GM18951 (cell line): ENCODE measurements around the gene ARL8A.
"Not testable (repeated sequence)": the region's sequence is repeated elsewhere in the genome, so short reads cannot be mapped to it uniquely, and the experiment has no call there.

Experiments
- POLR2A ChIP-seq: IDR thresholded peaks from 4 replicates; pipeline ENCODE4 v1.6.1; 2011; ENCODE audit warnings: mild to moderate bottlenecking; ENCODE audit not compliant: insufficient read length, insufficient read depth; ENCODE audit errors: extremely low read depth
- in situ Hi-C: fragments of 300-500 bp; cut with MboI; formaldehyde crosslinking; loops from one replicate; pipeline ENCODE4 v1.12.0; 2022; ENCODE audit warnings: low sequenced_read_pairs, mixed read lengths, inconsistent platforms; ENCODE audit not compliant: unreplicated experiment

Gene ARL8A

DNA sequence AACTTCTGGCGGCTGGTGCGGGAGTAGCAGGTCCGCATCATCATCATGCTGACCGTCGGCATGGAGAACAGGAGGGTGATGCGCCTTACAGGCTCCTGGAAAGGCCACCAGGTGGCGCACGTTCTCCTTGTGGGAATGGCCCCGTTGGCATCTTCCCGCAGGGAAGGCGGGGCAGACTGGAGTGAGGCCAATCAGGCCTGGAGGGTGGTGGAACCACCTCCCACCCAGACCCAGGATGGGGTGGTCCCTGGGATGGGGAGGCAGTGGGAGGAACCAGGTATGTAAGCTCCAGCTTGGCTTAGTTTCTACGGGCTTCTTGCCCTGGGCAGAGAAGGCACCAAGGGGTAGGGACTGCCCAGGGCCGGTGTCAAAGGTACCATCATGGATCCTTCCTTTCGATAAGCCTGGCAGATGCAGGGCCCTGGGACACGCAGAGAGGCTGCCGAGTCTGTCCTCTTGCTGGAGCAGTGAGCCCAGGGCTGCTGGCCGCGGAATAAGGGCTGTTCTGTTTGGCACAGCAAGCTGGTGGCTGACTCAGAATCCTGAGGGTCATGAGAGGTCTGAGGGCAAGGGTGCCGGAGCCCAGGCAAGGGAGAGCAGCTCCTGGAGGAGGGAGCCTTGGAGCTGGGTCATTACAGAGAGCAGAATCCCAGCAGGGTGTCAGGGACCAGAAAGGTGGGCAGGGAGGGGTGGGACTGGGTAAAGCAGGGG lies 40.4 kb upstream of the ARL8A start:
- TF ChIP-seq POLR2A, result no peak
- in situ Hi-C loops, result no loop called here

DNA sequence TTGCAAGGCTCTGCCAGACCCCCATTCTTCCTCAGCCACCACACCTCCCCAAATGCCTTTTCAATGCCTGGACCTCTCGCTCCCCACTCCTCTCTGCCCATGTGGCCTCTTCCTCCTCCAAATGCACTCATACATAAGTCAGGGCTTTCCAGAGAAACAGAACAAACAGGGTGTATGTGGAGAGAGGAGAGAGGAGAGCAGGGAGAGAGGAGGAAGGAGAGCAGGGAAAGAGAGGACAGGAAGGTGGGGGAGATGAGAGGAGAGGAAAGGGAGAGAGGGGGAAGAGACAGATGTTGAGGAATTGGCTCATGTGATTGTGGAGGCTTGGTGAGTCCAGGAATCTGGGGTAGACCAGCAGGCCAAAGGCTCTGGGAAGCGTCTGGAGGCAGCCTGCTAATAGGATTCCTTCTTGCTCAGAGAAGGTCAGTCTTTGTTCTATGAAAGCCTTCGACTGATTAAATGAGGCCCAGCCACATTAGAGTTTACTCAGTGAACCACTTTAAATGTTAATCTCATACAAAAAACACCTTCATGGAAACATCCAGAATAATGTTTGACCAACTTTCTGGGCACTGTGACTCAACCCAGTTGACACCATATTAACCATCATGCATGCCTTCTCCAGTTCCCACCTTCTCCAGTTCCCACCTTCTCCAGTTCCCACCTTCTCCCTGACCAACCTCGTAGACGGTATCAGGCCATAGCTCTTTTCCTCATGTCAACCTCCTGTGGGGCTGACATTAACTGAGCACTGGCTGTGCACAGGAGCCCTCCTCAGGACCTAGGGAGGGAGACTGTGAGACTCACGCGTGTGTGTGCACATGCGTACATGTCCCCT lies 37.7 kb upstream of the ARL8A start:
- in situ Hi-C loops, result no loop called here
- TF ChIP-seq POLR2A, result no peak

DNA sequence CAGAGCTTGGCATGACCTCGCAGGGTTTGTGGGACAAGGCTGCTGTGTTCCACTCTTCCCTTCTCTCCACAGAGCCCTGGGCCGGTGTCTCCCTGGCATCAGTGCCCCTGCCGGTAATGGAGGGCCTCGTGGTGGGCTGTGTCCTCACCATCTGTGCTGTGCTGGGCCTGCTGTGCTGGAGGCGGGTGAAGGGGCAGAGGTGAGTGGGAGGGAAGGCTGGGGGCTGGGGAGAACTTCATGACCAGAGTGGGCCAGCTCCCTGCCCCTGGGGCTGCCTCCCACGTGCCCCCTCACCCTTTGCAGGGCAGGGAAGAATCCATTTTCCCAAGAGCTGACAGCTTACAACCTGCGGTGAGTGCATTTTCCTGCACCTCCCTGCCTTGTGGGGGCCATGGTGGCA lies 37.0 kb upstream of the ARL8A start:
- in situ Hi-C loops, result no loop called here
- TF ChIP-seq POLR2A, result no peak

DNA sequence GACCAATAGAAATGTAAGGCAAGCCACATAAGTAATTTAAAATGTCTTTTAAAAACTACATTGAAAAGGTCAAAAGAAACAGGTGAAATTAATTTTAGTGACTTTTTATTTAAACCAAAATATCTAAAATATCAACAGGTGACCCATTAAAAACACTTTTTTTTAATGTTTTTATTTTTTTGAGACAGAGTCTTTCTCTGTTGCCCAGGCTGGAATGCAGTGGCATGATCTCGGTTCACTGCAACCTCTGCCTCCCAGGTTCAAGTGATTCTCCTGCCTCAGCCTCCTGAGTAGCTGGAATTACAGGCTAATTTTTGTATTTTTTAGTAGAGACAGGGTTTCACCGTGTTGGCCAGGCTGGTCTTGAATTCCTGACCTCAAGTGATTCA lies 36.2 kb upstream of the ARL8A start:
- in situ Hi-C loops, result not testable (repeated sequence)

DNA sequence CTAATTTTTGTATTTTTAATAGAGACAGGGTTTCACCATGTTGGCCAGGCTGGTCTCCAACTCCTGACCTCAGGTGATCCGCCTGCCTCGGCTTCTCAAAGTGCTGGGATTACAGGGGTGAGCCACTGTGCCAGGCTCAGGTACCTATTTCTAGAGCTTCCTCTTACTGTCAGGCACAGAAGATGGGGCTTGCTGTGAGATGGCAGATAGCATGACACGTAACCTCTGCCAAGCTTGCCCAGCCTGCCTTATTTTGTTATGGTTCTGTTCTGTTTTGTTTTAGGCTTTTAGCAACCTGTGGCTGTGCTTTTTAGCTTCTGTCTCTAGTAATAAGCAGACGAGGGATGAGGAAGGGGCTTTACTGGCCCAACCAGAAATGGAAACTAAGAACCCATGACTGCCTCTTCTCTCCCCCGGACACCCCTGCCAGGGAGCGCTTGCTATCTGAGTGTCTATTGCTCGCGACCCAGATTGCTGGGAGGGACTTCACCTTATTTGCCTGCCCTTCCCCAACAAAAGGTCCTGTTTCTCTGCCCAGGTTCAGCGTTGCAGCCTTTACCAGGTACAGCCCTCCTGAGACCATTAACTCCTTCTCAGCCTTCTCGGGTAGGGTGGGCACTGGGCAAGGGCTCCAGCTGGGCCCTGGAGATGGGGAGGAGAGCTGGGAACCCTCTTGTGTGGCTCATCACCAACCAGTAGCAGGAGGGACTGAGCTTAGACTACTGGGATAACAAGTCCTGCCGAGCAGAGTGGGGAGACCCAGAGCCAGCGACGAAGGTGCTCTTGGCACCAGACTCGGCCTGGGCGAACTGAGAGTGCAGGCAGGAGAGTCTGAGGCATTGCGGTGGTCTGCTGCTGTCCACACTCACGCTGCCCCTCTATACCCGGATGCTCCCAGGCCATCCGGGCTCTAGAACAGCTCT lies 35.6 kb upstream of the ARL8A start:
- no peak for TF ChIP-seq POLR2A

DNA sequence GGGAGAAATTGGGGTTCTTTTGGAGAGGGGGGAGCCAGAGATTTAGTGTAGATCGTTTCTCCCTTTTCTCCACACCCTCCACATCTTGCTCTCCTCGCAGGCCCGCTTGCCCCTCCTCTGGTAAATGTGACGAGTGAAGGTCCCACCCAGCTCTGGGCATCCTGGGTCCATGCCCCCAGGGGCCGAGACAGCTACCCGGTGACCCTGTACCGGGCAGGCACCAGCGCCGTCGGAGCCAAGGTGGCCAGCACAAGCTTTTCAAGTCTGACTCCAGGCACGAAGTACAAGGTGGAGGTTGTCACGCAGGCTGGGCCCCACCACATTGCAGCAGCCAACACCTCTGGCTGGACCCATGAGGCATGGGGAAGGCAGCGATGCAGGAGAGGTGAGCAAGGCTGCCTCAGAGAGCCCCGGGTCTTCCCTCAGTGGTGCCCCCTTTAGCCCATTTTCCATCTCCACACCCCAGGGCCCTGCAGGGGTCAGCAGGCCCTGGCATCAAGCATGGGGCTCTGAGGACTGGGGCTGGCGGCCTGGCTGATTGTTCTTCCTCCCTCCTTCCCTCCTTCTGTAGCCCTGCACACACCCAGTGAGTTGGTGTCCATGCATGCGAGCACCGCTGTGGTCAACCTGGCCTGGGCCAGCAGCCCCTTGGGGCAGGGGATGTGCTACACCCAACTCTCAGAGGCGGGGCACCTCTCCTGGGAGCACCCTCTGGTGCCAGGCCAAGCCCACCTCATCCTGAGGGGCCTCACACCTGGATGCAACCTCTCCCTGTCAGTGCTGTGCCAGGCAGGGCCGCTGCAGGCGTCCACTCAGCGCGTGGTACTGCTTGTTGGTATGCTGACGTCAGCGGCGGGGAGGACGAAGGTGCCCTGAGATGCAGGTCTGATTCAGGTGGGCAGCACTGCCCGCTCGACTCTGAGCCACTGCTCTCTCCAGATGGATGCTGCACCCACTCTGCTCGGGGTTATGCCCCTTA lies 32.7 kb upstream of the ARL8A start:
- in situ Hi-C loops, result no loop called here
- no peak for TF ChIP-seq POLR2A

More for the DNA sequence above, 35.6 kb upstream of the ARL8A start:
- in situ Hi-C loops, result no loop called here

DNA sequence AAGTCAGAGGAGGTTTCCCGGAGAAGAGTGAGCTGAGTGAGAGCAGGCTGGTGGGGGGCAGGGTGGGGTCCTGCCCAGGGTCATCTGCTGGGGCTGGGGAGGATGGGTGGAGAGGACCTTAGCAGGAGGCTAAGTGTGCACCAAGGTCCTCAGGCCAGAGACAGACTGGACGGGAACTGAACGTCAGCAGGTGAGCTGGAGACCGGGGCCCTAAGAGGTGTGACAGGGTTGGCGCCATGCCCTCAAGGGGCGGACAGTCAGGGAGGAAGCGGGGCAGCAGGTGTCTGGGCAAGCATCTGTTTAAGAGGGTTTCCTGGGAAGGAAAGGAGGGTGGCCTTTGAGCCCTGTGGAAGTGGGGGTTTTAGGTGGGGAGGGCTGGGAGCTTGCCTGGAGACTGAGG lies 29.5 kb upstream of the ARL8A start:
- no peak for TF ChIP-seq POLR2A
- in situ Hi-C loops, result no loop called here

DNA sequence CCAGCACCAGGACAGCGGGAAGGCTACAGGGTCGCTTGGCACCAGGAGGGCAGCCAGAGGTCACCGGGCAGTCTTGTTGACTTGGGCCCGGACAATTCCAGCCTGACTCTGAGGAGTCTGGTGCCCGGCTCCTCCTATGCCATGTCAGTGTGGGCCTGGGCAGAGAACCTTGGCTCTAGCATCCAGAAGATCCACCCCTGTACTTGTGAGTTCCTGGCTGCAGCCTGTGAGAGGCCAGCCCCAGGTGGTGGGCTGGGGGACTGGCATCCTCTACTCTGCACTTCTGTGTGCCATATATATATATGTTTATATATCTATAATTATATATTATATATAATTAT lies 27.4 kb upstream of the ARL8A start:
- TF ChIP-seq POLR2A, result no peak
- in situ Hi-C loops, result no loop called here

DNA sequence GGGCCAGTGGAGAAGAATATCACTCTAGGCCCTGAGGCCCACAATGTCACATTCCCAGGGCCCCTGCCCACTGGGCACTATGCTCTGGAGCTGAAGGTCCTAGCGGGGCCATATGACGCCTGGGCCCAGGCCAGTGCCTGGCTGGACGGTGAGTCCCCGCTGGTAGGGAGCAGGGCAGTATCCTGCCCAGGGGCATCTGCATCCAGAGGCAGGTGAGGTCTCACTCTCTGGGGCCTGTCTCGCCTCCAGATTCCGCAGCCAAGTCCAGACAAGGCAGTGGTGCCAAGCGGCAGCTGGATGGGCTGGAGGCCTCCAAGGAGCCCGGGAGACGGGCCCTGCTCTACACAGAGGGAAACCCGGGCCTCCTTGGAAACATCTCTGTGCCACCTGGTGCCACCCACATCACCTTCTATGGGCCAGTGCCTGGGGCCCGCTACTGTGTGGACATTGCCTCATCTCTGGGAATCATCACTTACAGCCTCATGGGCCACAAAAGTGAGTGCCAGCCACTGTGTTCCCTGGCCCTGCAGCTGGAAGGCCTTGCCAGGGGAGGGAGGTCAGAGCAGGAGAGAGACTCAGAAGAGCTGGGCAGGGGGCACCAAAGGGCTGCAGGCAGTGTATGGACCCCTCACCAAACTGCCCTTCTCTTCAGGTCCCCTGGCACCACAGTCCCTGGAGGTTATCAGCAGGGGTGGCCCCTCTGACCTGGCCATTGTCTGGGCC lies 26.9 kb upstream of the ARL8A start:
- in situ Hi-C loops, result no loop called here
- TF ChIP-seq POLR2A, result no peak

DNA sequence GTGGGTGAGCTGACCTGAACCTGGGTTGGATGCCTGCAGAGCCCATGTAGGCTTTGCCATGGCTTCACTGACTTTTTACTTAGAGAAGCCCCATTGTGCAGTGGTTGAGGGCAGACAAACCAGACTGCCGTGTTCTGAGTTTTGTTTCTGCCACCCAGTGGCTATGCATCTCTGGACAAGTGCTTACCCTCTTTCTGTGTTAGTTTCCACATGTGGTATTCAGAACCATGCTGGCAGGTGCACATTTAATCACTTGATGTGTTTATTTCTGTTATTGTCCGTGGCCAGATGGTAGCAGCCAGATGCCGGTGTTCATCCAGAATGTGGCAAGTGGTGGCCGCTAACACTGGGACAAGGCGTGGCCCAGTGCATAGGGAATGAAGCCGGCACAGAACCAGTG lies 26.2 kb upstream of the ARL8A start:
- in situ Hi-C loops, result no loop called here
- TF ChIP-seq POLR2A, result no peak

DNA sequence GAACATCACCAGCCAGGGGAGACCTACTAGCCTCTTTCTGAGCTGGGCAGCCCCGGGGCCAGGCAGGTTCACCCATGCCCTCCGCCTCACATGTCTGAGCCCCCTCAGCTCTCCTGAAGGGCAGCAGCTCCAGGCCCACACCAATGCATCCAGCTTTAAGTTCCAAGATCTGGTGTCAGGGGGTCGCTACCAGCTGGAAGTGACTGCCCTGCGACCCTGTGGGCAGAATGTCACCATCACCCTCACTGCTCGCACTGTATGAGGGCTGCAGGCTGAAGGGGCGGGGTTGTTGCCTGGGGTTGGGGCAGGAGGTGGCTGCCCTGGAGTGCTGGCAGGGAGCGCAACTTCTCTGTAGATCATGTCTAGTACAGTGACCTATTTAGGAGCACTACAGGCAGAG lies 24.3 kb upstream of the ARL8A start:
- TF ChIP-seq POLR2A, result no peak
- in situ Hi-C loops, result no loop called here
